IPS-NIHi7 (cell line): ENCODE data around the gene TMEM147.

Source experiments
- DNase-seq: peaks from one replicate; pipeline ENCODE4 v3.0.0; 2012; ENCODE audit warnings: mixed read lengths; ENCODE audit errors: extremely low spot score

The TMEM147 gene

GRCh38 chr19:35519291-35519690, 26.1 kb upstream of the TMEM147 start:
- DNase-seq = no peak

GRCh38 chr19:35521124-35521743, 24.2 kb upstream of the TMEM147 start:
- DNase-seq = no peak

- DNase-seq = no peak
These were observed 22.6 kb upstream of the TMEM147 start for GRCh38 chr19:35522745-35523327.

- DNase-seq = peak; percentile 45
These were observed 21.1 kb upstream of the TMEM147 start for GRCh38 chr19:35524181-35524837.

GRCh38 chr19:35525873-35526272, 19.6 kb upstream of the TMEM147 start:
- DNase-seq = no peak

GRCh38 chr19:35528218-35529038, 17.0 kb upstream of the TMEM147 start, which contains the start of gene SBSN:
Gene SBSN (minus strand): TSS chr19:35528311. CDS start chr19:35528281, 30 bp downstream.
- DNase-seq = no peak

GRCh38 chr19:35529241-35530218, 15.9 kb upstream of the TMEM147 start:
- no peak for DNase-seq

- DNase-seq = no peak
These were observed 14.1 kb upstream of the TMEM147 start for GRCh38 chr19:35531291-35531690.

- no peak for DNase-seq
These were observed 12.1 kb upstream of the TMEM147 start, which contains the start of gene GAPDHS for GRCh38 chr19:35533201-35533821. Gene GAPDHS (plus strand): TSS chr19:35533456. CDS start chr19:35533528, 72 bp downstream.

- DNase-seq = no peak
These were observed 11.5 kb upstream of the TMEM147 start for GRCh38 chr19:35533822-35534392.

- DNase-seq = no peak
These were observed 10.5 kb upstream of the TMEM147 start for GRCh38 chr19:35534803-35535480.

- no peak for DNase-seq
These were observed 6.1 kb upstream of the TMEM147 start for GRCh38 chr19:35539314-35539713.

- no peak for DNase-seq
These were observed 5.6 kb upstream of the TMEM147 start for GRCh38 chr19:35539850-35540249.

GRCh38 chr19:35540356-35540927, 5.0 kb upstream of the TMEM147 start:
- DNase-seq = no peak

GRCh38 chr19:35542209-35542608, 3.2 kb upstream of the TMEM147 start:
- DNase-seq = no peak

GRCh38 chr19:35543280-35544109, 1.9 kb upstream of the TMEM147 start:
- no peak for DNase-seq

- DNase-seq = no peak
These were observed 1.2 kb upstream of the TMEM147 start for GRCh38 chr19:35544110-35544802.
